Endothelial cell of umbilical vein (primary cell): ENCODE measurements around the gene MAN1A2. TPM values are rescaled to one million over a fixed set of nuclear protein-coding genes. Genes with fewer than 3 reads are reported as not detected.

ENCODE experiments used
- BruUV-seq: library from RNA; stranded (reverse); fragments of 400-500 nt; replicated peaks from 2 replicates; lab custom pipeline; 2021; lab: Mats Ljungman, UMichigan
- CTCF ChIA-PET: fragments of 300-600, 350-600 bp; sonication (Branson Sonifier 250); formaldehyde crosslinking; loops from one replicate; lab custom pipeline; 2021; ENCODE audit warnings: antibody characterized with exemption, inconsistent platforms; lab: Charles Lee
- POLR2A ChIA-PET: fragments of 300-600, 350-600 bp; sonication (Branson Sonifier 250); formaldehyde crosslinking; loops from one replicate; lab custom pipeline; 2021; ENCODE audit warnings: antibody characterized with exemption, inconsistent platforms; lab: Charles Lee
- DNase-seq: peaks from one replicate; pipeline ENCODE4 v3.0.0-alpha.2; 2011; ENCODE audit warnings: low read depth, low spot score
- FAIRE-seq: peaks from 2 replicates; lab custom pipeline; 2011; peaks lifted over from hg19 to GRCh38; lab: Jason Lieb, UNC
- H2AFZ ChIP-seq: 2 replicates; pipeline ENCODE4 v1.6.0; 2012; ENCODE audit warnings: low read depth, low read length, control low read depth, inconsistent platforms
- H3K27ac ChIP-seq: 2 replicates; pipeline ENCODE4 v1.5.1; 2011; ENCODE audit warnings: low read depth, mild to moderate bottlenecking, control low read depth, low read length, moderate library complexity; ENCODE audit not compliant: insufficient read depth
- H3K27me3 ChIP-seq, 2 experiments: 2 replicates each; pipeline versions ENCODE4 v1.6.0 to v1.6.1; 2011; ENCODE audit warnings: low read length in 2 of 2, mixed read lengths in 1 of 2; ENCODE audit not compliant: control insufficient read depth in 2 of 2, insufficient read depth in 2 of 2
- H3K36me3 ChIP-seq, 2 experiments: 2 replicates in 1 of 2; 3 replicates in 1 of 2; pipeline ENCODE4 v1.5.1; 2011; ENCODE audit warnings: low read length in 2 of 2, mild to moderate bottlenecking in 1 of 2, moderate library complexity in 1 of 2; ENCODE audit not compliant: control insufficient read depth in 2 of 2, insufficient read depth in 2 of 2; ENCODE audit errors: extremely low read depth in 1 of 2
- H3K4me1 ChIP-seq: 3 replicates; pipeline ENCODE4 v1.5.1; 2011; ENCODE audit warnings: mild to moderate bottlenecking, low read length; ENCODE audit not compliant: control insufficient read depth, insufficient read depth; ENCODE audit errors: extremely low read depth
- H3K4me2 ChIP-seq: 2 replicates; pipeline ENCODE4 v1.6.1; 2011; ENCODE audit warnings: low read length, control low read depth, mixed read lengths; ENCODE audit not compliant: insufficient read depth
- H3K4me3 ChIP-seq, 3 experiments: fragments of 200-600 bp in 1 of 3; sonication (generic), shearing (Covaris generic) in 1 of 3; replicated peaks in 1 of 3; 2 replicates each; pipeline ENCODE4 v1.5.1; 2011 to 2016; ENCODE audit warnings: control low read depth in 3 of 3, low read length in 3 of 3, mild to moderate bottlenecking in 2 of 3, inconsistent platforms in 1 of 3, low read depth in 1 of 3, moderate library complexity in 1 of 3; ENCODE audit not compliant: insufficient read depth in 1 of 3
- H3K79me2 ChIP-seq: 2 replicates; pipeline ENCODE4 v1.6.0; 2012; ENCODE audit warnings: low read length, inconsistent platforms; ENCODE audit not compliant: control insufficient read depth, insufficient read depth
- H3K9ac ChIP-seq: replicated peaks from 2 replicates; pipeline ENCODE3; 2011; ENCODE audit warnings: low read length, control low read depth; ENCODE audit not compliant: insufficient read depth; ENCODE audit errors: extremely low read depth
- H3K9me1 ChIP-seq: replicated peaks from 3 replicates; pipeline ENCODE4 v1.6.0; 2011; ENCODE audit warnings: mild to moderate bottlenecking, low read length; ENCODE audit not compliant: control insufficient read depth, insufficient read depth; ENCODE audit errors: extremely low read depth
- H3K9me3 ChIP-seq: replicated peaks from 2 replicates; pipeline ENCODE4 v1.5.1; 2012; ENCODE audit warnings: low read length, inconsistent platforms; ENCODE audit not compliant: control insufficient read depth, insufficient read depth
- H4K20me1 ChIP-seq: replicated peaks from 2 replicates; pipeline ENCODE3; 2011; ENCODE audit warnings: mild to moderate bottlenecking, low read length; ENCODE audit not compliant: control insufficient read depth, insufficient read depth; ENCODE audit errors: extremely low read depth
- CTCF ChIP-seq, 2 donors: IDR thresholded peaks; 1 replicate in 1 of 2; 2 replicates in 1 of 2; pipeline ENCODE4 v1.5.1; 2011; ENCODE audit warnings: low read length in 2 of 2, mild to moderate bottlenecking in 2 of 2, moderate library complexity in 2 of 2, control low read depth in 1 of 2, inconsistent platforms in 1 of 2, low read depth in 1 of 2; ENCODE audit not compliant: insufficient read depth in 1 of 2; ENCODE audit errors: extremely low read depth in 1 of 2
- EZH2 ChIP-seq: IDR thresholded peaks from 2 replicates; pipeline ENCODE4 v1.6.1; 2012; ENCODE audit warnings: borderline replicate concordance, low read depth, mild to moderate bottlenecking, moderate library complexity, low read length, inconsistent platforms; ENCODE audit not compliant: severe bottlenecking
- FOS ChIP-seq: IDR thresholded peaks from 2 replicates; pipeline ENCODE4 v1.6.1; 2011; ENCODE audit warnings: mild to moderate bottlenecking, low read length, moderate library complexity, borderline replicate concordance; ENCODE audit not compliant: insufficient read depth
- GATA2 ChIP-seq: IDR thresholded peaks from 2 replicates; pipeline ENCODE4 v1.7.0; 2011; ENCODE audit warnings: low read depth, mild to moderate bottlenecking, moderate library complexity, mixed read lengths, low read length; ENCODE audit not compliant: insufficient read length, insufficient read depth
- JUN ChIP-seq: IDR thresholded peaks from 2 replicates; pipeline ENCODE4 v1.6.1; 2011; ENCODE audit warnings: borderline replicate concordance, low read depth; ENCODE audit not compliant: insufficient read length, insufficient read depth
- MAX ChIP-seq: IDR thresholded peaks from 2 replicates; pipeline ENCODE4 v1.6.1; 2011; ENCODE audit not compliant: insufficient read depth, insufficient read length
- MYC ChIP-seq: IDR thresholded peaks from one replicate; pipeline ENCODE4 v1.6.1; 2011; ENCODE audit warnings: mild to moderate bottlenecking, low read depth, low read length
- POLR2A ChIP-seq: IDR thresholded peaks from 2 replicates; pipeline ENCODE4 v1.6.1; 2012; ENCODE audit warnings: low read depth, mild to moderate bottlenecking, control low read depth, low read length
- POLR2AphosphoS5 ChIP-seq: IDR thresholded peaks from 2 replicates; pipeline ENCODE4 v1.6.1; 2012; ENCODE audit warnings: low read depth, mild to moderate bottlenecking, control low read depth, low read length, moderate library complexity; ENCODE audit not compliant: insufficient read depth
- dilution Hi-C: fragments of 300-500 bp; cut with MboI; formaldehyde crosslinking; loops from one replicate; pipeline ENCODE4 v1.15.0; 2019; ENCODE audit warnings: low sequenced_read_pairs; ENCODE audit not compliant: extremely low pct_ligation_motif_present
- intact Hi-C: fragments of 100-400 bp; cut with micrococcal nuclease; formaldehyde crosslinking; loops from one replicate; pipeline ENCODE4 v1.10.0; 2022
- polyA plus RNA-seq, 4 experiments: library from polyadenylated mRNA; depleted of rRNA in 3 of 4; stranded (reverse) in 3 of 4; unstranded in 1 of 4; fragments of >200 nt; gene quantifications; 2 replicates each; pipeline versions ENCODE4 v1.2.1 to v1.2.3, GENCODE V29; 2011 to 2012; ENCODE audit warnings: missing spikeins in 1 of 4
- total RNA-seq: library from RNA; stranded (reverse); gene quantifications from 2 replicates; pipeline ENCODE4 v1.2.3, GENCODE V29; 2021

Gene MAN1A2
- total and polyA plus RNA-seq, 2 donors (not counting 3 experiments of a cell fraction or from before 2014, with no cell fraction given): 13.5 to 36.2 TPM

- intact Hi-C loops (loop anchor here (5.0 kb wide), 1 partner anchor 58 kb away; no protein-coding TSS in a partner anchor), dilution Hi-C loops (no loop called here)
- H3K4me1 ChIP-seq: peaks cover 12% of the 10 kb centered on the region
- TF ChIP-seq POLR2A: no peak
- TF ChIP-seq GATA2: no peak
- TF ChIP-seq JUN: no peak
- TF ChIP-seq FOS: no peak
- no peak for TF ChIP-seq POLR2AphosphoS5
- no peak for TF ChIP-seq EZH2
- no peak for TF ChIP-seq CTCF (IDR thresholded peaks at IDR 0.05; ENCODE audit: extremely low read depth in 1 of 2, insufficient read depth in 1 of 2, low read depth in 1 of 2, low read length in 2 of 2)
- TF ChIP-seq MAX: no peak
- no peak for TF ChIP-seq MYC
- peaks cover 8% of the 10 kb centered on the region for H4K20me1 ChIP-seq
- H3K79me2 ChIP-seq: peaks cover 65% of the 10 kb centered on the region
- H3K36me3 ChIP-seq: no peaks in the 10 kb centered on the region
- H3K27ac ChIP-seq: no peak overlapping the region
- ChIA-PET POLR2A (no interaction called here), CTCF (no interaction called here)
- no TSS peak for BruUV-seq
- no peak overlapping the region for H3K4me2 ChIP-seq
- H3K9me1 ChIP-seq: no peaks in the 10 kb centered on the region
- H2AFZ ChIP-seq: no peak overlapping the region
- H3K27me3 ChIP-seq: no peaks in the 10 kb centered on the region
- no peak for FAIRE-seq
- no peak for DNase-seq
- H3K4me3 ChIP-seq: no peak overlapping the region
- H3K9me3 ChIP-seq: no peaks in the 10 kb centered on the region
- no peak overlapping the region for H3K9ac ChIP-seq
Observed at GRCh38 chr1:117373932-117374331, 6.7 kb downstream of the MAN1A2 start.
